HCT116 (cell line): Measurements from ENCODE around the gene A1CF. TPM values are rescaled to one million over a fixed set of nuclear protein-coding genes. Genes with fewer than 3 reads are reported as not detected.

Source experiments
- ATAC-seq: fragments of 200-7000 bp; cut with Tn5 transposase; 2 replicates; pipeline ENCODE4 v1.9.1; 2020; ENCODE audit warnings: mild to moderate bottlenecking, moderate library complexity
- BruUV-seq: library from RNA; stranded (reverse); fragments of 400-500 nt; replicated peaks from 2 replicates; lab custom pipeline; 2021; lab: Mats Ljungman, UMichigan
- CTCF ChIA-PET: fragments of 300-600 bp; sonication (Branson Sonifier 250); formaldehyde crosslinking; loops from one replicate; lab custom pipeline; 2021; ENCODE audit warnings: antibody characterized with exemption; lab: Charles Lee
- POLR2A ChIA-PET: fragments of 300-600, 350-600 bp; sonication (Branson Sonifier 250); formaldehyde crosslinking; loops from one replicate; lab custom pipeline; 2021; ENCODE audit warnings: antibody characterized with exemption; lab: Charles Lee
- RAD21 ChIA-PET, 2 experiments: fragments of 300-600 bp; sonication (Branson Sonifier 250); formaldehyde crosslinking; loops; one replicate each; lab custom pipeline; 2023; ENCODE audit warnings: low total read pairs in 2 of 2; ENCODE audit not compliant: uncharacterized antibody in 2 of 2, unreplicated experiment in 2 of 2, low non-redundant PET in 1 of 2; lab: Charles Lee
- DNase-seq: peaks from one replicate; pipeline ENCODE4 v3.0.0-alpha.2; 2010; ENCODE audit warnings: low read depth, low spot score
- H2AFZ ChIP-seq: fragments of 200-600 bp; shearing (Covaris generic), sonication (generic); 2 replicates; pipeline ENCODE4 v1.6.1; 2017; ENCODE audit warnings: low read depth, mixed run types, mixed read lengths, antibody characterized with exemption, low read length; ENCODE audit not compliant: poor library complexity, severe bottlenecking
- H3K27ac ChIP-seq: 2 replicates; pipeline ENCODE4 v1.5.1; 2012; ENCODE audit warnings: low read depth, low read length
- H3K27me3 ChIP-seq: fragments of 200-600 bp; sonication (generic); 2 replicates; pipeline ENCODE4 v1.6.1; 2016; ENCODE audit warnings: mixed run types, low read length, mixed read lengths; ENCODE audit not compliant: insufficient read depth
- H3K36me3 ChIP-seq, 2 experiments: fragments of 200-500 bp in 1 of 2; fragments of 200-600 bp in 1 of 2; sonication (Bioruptor generic) in 1 of 2; sonication (generic) in 1 of 2; 2 replicates each; pipeline versions ENCODE4 v1.5.1 to v1.6.1; 2014 to 2016; ENCODE audit warnings: low read length in 2 of 2, inconsistent platforms in 1 of 2, mixed read lengths in 1 of 2, mixed run types in 1 of 2; ENCODE audit not compliant: insufficient read depth in 2 of 2, control insufficient read depth in 1 of 2
- H3K4me1 ChIP-seq, 2 experiments: fragments of 200-600 bp in 1 of 2; sonication (generic) in 1 of 2; 2 replicates each; pipeline versions ENCODE4 v1.5.1 to v1.6.1; 2012 to 2017; ENCODE audit warnings: low read length in 2 of 2, inconsistent platforms in 1 of 2, mild to moderate bottlenecking in 1 of 2, mixed read lengths in 1 of 2, mixed run types in 1 of 2, moderate library complexity in 1 of 2; ENCODE audit not compliant: insufficient read depth in 2 of 2, control insufficient read depth in 1 of 2
- H3K4me2 ChIP-seq: fragments of 200-600 bp; sonication (generic); 2 replicates; pipeline ENCODE4 v1.6.1; 2017; ENCODE audit warnings: mixed run types, low read length, mixed read lengths
- H3K4me3 ChIP-seq, 2 experiments: fragments of 200-600 bp in 1 of 2; sonication (generic) in 1 of 2; replicated peaks in 1 of 2; 2 replicates each; pipeline ENCODE4 v1.5.1; 2011 to 2016; ENCODE audit warnings: low read length in 2 of 2, control low read depth in 1 of 2, low read depth in 1 of 2, mild to moderate bottlenecking in 1 of 2, mixed read lengths in 1 of 2, mixed run types in 1 of 2
- H3K79me2 ChIP-seq: fragments of 200-600 bp; sonication (generic); 2 replicates; pipeline ENCODE4 v1.6.1; 2017; ENCODE audit warnings: mild to moderate bottlenecking, mixed run types, low read length, moderate library complexity, mixed read lengths; ENCODE audit not compliant: insufficient read depth
- H3K9ac ChIP-seq: fragments of 200-600 bp; sonication (generic); 2 replicates; pipeline ENCODE4 v1.6.1; 2016; ENCODE audit warnings: low read length, mixed read lengths
- H3K9me2 ChIP-seq: fragments of 200-600 bp; sonication (generic), shearing (Covaris generic); 2 replicates; pipeline ENCODE4 v1.6.1; 2017; ENCODE audit warnings: mixed run types, mild to moderate bottlenecking, moderate library complexity; ENCODE audit not compliant: insufficient read depth
- H3K9me3 ChIP-seq, 2 experiments: fragments of 200-500 bp in 1 of 2; fragments of 200-600 bp in 1 of 2; sonication (Bioruptor generic) in 1 of 2; sonication (generic) in 1 of 2; 2 replicates each; pipeline ENCODE4 v1.6.1; 2014 to 2017; ENCODE audit warnings: low read length in 2 of 2, mixed read lengths in 2 of 2, inconsistent platforms in 1 of 2, low read depth in 1 of 2, mild to moderate bottlenecking in 1 of 2, mixed run types in 1 of 2, moderate library complexity in 1 of 2; ENCODE audit not compliant: control insufficient read depth in 1 of 2, insufficient read depth in 1 of 2
- H4K20me1 ChIP-seq: fragments of 200-600 bp; sonication (generic), shearing (Covaris generic); 2 replicates; pipeline ENCODE4 v1.6.1; 2017; ENCODE audit warnings: mixed run types, mild to moderate bottlenecking, moderate library complexity; ENCODE audit not compliant: insufficient read depth
- CEBPB ChIP-seq: IDR thresholded peaks from 2 replicates; pipeline ENCODE4 v1.6.1; 2012; ENCODE audit warnings: low read depth
- EZH2 ChIP-seq: fragments of 200-600 bp; sonication (generic); IDR thresholded peaks from 2 replicates; pipeline ENCODE4 v1.6.1; 2017; ENCODE audit warnings: antibody characterized with exemption, mixed run types
- EZH2phosphoT487 ChIP-seq: fragments of 200-600 bp; IDR thresholded peaks from 2 replicates; pipeline ENCODE4 v1.6.1; 2018; ENCODE audit warnings: antibody characterized with exemption, borderline replicate concordance
- FOSL1 ChIP-seq: IDR thresholded peaks from 2 replicates; pipeline ENCODE4 v1.6.1; 2012; ENCODE audit warnings: low read depth
- JUND ChIP-seq: IDR thresholded peaks from 2 replicates; pipeline ENCODE4 v1.6.1; 2012
- RAD21 ChIP-seq: IDR thresholded peaks from 2 replicates; pipeline ENCODE4 v1.6.1; 2012; ENCODE audit warnings: low read depth, mild to moderate bottlenecking
- SIN3A ChIP-seq: IDR thresholded peaks from 2 replicates; pipeline ENCODE4 v1.6.1; 2012; ENCODE audit warnings: low read depth
- SP1 ChIP-seq: IDR thresholded peaks from 2 replicates; pipeline ENCODE4 v1.6.1; 2012; ENCODE audit warnings: low read depth
- TCF7L2 ChIP-seq: IDR thresholded peaks from 2 replicates; pipeline ENCODE4 v1.7.0; 2011; ENCODE audit warnings: borderline replicate concordance, inconsistent platforms; ENCODE audit not compliant: insufficient read depth, insufficient read length; ENCODE audit errors: extremely low read depth
- YY1 ChIP-seq: IDR thresholded peaks from 2 replicates; pipeline ENCODE4 v1.6.1; 2011; ENCODE audit warnings: low read length, low read depth, moderate library complexity, mild to moderate bottlenecking; ENCODE audit not compliant: insufficient replicate concordance; ENCODE audit errors: extremely low read depth
- intact Hi-C: fragments of 100-400 bp; cut with micrococcal nuclease; formaldehyde crosslinking; loops from 2 replicates; pipeline ENCODE4 v1.10.0; 2022
- total RNA-seq: library from RNA; stranded (reverse); gene quantifications from one replicate; pipeline ENCODE4 v1.2.1, GENCODE V29; 2021; ENCODE audit not compliant: unreplicated experiment
- TF ChIP-seq, protein P1 (sequence below): IDR thresholded peaks from 2 replicates; pipeline ENCODE4 v1.6.1; 2012
- TF ChIP-seq, protein P2 (sequence below): IDR thresholded peaks from 2 replicates; pipeline ENCODE4 v1.6.1; 2012; ENCODE audit warnings: low read depth
- TF ChIP-seq, protein P3 (sequence below): IDR thresholded peaks from 2 replicates; pipeline ENCODE4 v1.6.1; 2011; ENCODE audit warnings: mild to moderate bottlenecking, low read length, moderate library complexity; ENCODE audit not compliant: insufficient replicate concordance; ENCODE audit errors: extremely low read depth

Gene A1CF
- total RNA-seq, 1 experiment from 2014 or later = 0.30 TPM

DNA sequence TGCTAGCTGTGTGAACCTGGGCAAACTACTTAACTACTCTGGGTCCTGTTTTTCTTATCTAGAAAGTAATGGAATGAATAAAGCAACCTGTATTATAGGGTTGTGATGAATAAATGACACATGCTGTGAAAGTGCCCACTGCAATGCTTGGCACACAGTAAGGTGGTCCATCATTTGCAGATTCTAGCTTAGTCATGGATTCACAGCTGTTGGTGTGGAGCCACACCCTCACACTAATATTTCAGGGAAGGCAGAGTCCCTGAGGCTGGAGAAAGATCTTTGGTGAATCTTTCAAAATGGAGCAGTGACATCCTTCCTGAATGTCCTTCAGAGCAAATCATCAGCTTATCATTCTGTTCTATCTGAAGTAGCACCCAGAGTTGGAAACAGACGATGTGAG lies 60.6 kb downstream of the A1CF start:
- no peak for ATAC-seq
- ChIA-PET CTCF (no interaction called here), RAD21 (no interaction called here), POLR2A (no interaction called here)
- Histone ChIP-seq H3K9ac (no peak overlapping the region), H4K20me1 (no peaks in the 10 kb centered on the region), H3K4me1 (no peaks in the 10 kb centered on the region), H3K4me2 (no peak overlapping the region), H3K79me2 (no peaks in the 10 kb centered on the region), H3K9me2 (no peaks in the 10 kb centered on the region), H3K36me3 (no peaks in the 10 kb centered on the region), H3K27ac (no peak overlapping the region), H3K27me3 (no peaks in the 10 kb centered on the region), H2AFZ (no peak overlapping the region), H3K9me3 (no peaks in the 10 kb centered on the region), H3K4me3 (no peak overlapping the region)
- no TSS peak for BruUV-seq
- DNase-seq = no peak
- intact Hi-C loops = no loop called here
- TF ChIP-seq JUND = no peak
- TF ChIP-seq FOSL1 = no peak
- TF ChIP-seq EZH2phosphoT487 = no peak
- TF ChIP-seq RAD21 = no peak
- no peak for TF ChIP-seq TCF7L2
- TF ChIP-seq, protein P1, sequence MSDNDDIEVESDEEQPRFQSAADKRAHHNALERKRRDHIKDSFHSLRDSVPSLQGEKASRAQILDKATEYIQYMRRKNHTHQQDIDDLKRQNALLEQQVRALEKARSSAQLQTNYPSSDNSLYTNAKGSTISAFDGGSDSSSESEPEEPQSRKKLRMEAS = no peak
- TF ChIP-seq, protein P2, sequence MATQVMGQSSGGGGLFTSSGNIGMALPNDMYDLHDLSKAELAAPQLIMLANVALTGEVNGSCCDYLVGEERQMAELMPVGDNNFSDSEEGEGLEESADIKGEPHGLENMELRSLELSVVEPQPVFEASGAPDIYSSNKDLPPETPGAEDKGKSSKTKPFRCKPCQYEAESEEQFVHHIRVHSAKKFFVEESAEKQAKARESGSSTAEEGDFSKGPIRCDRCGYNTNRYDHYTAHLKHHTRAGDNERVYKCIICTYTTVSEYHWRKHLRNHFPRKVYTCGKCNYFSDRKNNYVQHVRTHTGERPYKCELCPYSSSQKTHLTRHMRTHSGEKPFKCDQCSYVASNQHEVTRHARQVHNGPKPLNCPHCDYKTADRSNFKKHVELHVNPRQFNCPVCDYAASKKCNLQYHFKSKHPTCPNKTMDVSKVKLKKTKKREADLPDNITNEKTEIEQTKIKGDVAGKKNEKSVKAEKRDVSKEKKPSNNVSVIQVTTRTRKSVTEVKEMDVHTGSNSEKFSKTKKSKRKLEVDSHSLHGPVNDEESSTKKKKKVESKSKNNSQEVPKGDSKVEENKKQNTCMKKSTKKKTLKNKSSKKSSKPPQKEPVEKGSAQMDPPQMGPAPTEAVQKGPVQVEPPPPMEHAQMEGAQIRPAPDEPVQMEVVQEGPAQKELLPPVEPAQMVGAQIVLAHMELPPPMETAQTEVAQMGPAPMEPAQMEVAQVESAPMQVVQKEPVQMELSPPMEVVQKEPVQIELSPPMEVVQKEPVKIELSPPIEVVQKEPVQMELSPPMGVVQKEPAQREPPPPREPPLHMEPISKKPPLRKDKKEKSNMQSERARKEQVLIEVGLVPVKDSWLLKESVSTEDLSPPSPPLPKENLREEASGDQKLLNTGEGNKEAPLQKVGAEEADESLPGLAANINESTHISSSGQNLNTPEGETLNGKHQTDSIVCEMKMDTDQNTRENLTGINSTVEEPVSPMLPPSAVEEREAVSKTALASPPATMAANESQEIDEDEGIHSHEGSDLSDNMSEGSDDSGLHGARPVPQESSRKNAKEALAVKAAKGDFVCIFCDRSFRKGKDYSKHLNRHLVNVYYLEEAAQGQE = no peak
- no peak for TF ChIP-seq SIN3A
- TF ChIP-seq CEBPB = no peak
- no peak for TF ChIP-seq SP1
- no peak for TF ChIP-seq YY1
- TF ChIP-seq EZH2 = no peak
- TF ChIP-seq, protein P3, sequence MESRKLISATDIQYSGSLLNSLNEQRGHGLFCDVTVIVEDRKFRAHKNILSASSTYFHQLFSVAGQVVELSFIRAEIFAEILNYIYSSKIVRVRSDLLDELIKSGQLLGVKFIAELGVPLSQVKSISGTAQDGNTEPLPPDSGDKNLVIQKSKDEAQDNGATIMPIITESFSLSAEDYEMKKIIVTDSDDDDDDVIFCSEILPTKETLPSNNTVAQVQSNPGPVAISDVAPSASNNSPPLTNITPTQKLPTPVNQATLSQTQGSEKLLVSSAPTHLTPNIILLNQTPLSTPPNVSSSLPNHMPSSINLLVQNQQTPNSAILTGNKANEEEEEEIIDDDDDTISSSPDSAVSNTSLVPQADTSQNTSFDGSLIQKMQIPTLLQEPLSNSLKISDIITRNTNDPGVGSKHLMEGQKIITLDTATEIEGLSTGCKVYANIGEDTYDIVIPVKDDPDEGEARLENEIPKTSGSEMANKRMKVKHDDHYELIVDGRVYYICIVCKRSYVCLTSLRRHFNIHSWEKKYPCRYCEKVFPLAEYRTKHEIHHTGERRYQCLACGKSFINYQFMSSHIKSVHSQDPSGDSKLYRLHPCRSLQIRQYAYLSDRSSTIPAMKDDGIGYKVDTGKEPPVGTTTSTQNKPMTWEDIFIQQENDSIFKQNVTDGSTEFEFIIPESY = no peak
